DND-41 (cell line): Measurements from ENCODE around the gene ZSCAN10.

Experiments
- ATAC-seq: fragments of 200-7000 bp; cut with Tn5 transposase; 3 replicates; pipeline ENCODE4 v1.9.1; 2021; ENCODE audit warnings: low read depth; ENCODE audit not compliant: insufficient read depth
- DNase-seq: peaks from one replicate; pipeline ENCODE4 v3.0.0-alpha.2; 2020
- H2AFZ ChIP-seq: 2 replicates; pipeline ENCODE4 v1.6.0; 2012; ENCODE audit warnings: low read depth, low read length
- H3K27ac ChIP-seq: 2 replicates; pipeline ENCODE4 v1.5.1; 2012; ENCODE audit warnings: low read length, inconsistent platforms
- H3K27me3 ChIP-seq: fragments of 200-600 bp; sonication (generic); 2 replicates; pipeline ENCODE4 v1.6.0; 2012; ENCODE audit warnings: low read length, mild to moderate bottlenecking, inconsistent platforms; ENCODE audit not compliant: insufficient read depth, poor library complexity
- H3K36me3 ChIP-seq: 2 replicates; pipeline ENCODE4 v1.5.1; 2012; ENCODE audit warnings: low read length, inconsistent platforms; ENCODE audit not compliant: insufficient read depth
- H3K4me1 ChIP-seq: 2 replicates; pipeline ENCODE4 v1.5.1; 2012; ENCODE audit warnings: mild to moderate bottlenecking, low read length; ENCODE audit not compliant: insufficient read depth
- H3K4me2 ChIP-seq: 2 replicates; pipeline ENCODE4 v1.6.0; 2012; ENCODE audit warnings: mild to moderate bottlenecking, moderate library complexity, low read length, inconsistent platforms; ENCODE audit not compliant: insufficient read depth
- H3K4me3 ChIP-seq, 2 experiments: fragments of 200-600 bp in 1 of 2; shearing (Covaris generic) in 1 of 2; 2 replicates each; pipeline ENCODE4 v1.5.1; 2012 to 2016; ENCODE audit warnings: inconsistent platforms in 2 of 2, low read length in 2 of 2, mild to moderate bottlenecking in 2 of 2, low read depth in 1 of 2, moderate library complexity in 1 of 2
- H3K79me2 ChIP-seq: 2 replicates; pipeline ENCODE4 v1.6.0; 2012; ENCODE audit warnings: low read length, inconsistent platforms; ENCODE audit not compliant: insufficient read depth
- H3K9ac ChIP-seq: 2 replicates; pipeline ENCODE4 v1.6.0; 2012; ENCODE audit warnings: low read depth, mild to moderate bottlenecking, inconsistent platforms, low read length, moderate library complexity
- H3K9me3 ChIP-seq: 2 replicates; pipeline ENCODE4 v1.5.1; 2012; ENCODE audit warnings: low read length, moderate library complexity, mild to moderate bottlenecking, inconsistent platforms; ENCODE audit not compliant: insufficient read depth, severe bottlenecking
- H4K20me1 ChIP-seq: 2 replicates; pipeline ENCODE4 v1.6.0; 2012; ENCODE audit warnings: low read length; ENCODE audit not compliant: insufficient read depth
- CTCF ChIP-seq: IDR thresholded peaks from 2 replicates; pipeline ENCODE4 v1.5.1; 2012; ENCODE audit warnings: borderline replicate concordance, low read length, moderate library complexity, mild to moderate bottlenecking; ENCODE audit not compliant: poor library complexity, severe bottlenecking; ENCODE audit errors: extremely low read depth
- EZH2 ChIP-seq: IDR thresholded peaks from 3 replicates; pipeline ENCODE4 v1.6.1; 2012; ENCODE audit warnings: borderline replicate concordance, low read depth, mild to moderate bottlenecking, moderate library complexity, low read length, inconsistent platforms; ENCODE audit not compliant: severe bottlenecking

The ZSCAN10 gene

GRCh38 chr16:3142770-3143169, 43.7 kb upstream of the ZSCAN10 start:
- 0 out of 2 replicates have a peak, but pooled peaks cover 2% of the 10 kb centered on the region for H4K20me1 ChIP-seq
- no peak overlapping the region for H2AFZ ChIP-seq
- H3K36me3 ChIP-seq = peaks cover 45% of the 10 kb centered on the region
- ATAC-seq (no peak), DNase-seq (no peak)
- H3K9ac ChIP-seq = no peak overlapping the region
- H3K79me2 ChIP-seq = peaks cover 4% of the 10 kb centered on the region; the same call in 1 of the 2 replicates
- no peak overlapping the region for H3K27ac ChIP-seq
- H3K4me1 ChIP-seq = no peaks in the 10 kb centered on the region
- H3K4me2 ChIP-seq = no peak overlapping the region
- H3K4me3 ChIP-seq = no peak overlapping the region
- TF ChIP-seq EZH2 (no peak), CTCF (no peak)
- H3K9me3 ChIP-seq = no peaks in the 10 kb centered on the region
- no peaks in the 10 kb centered on the region for H3K27me3 ChIP-seq

GRCh38 chr16:3142327-3142726, 43.2 kb upstream of the ZSCAN10 start:
- H3K4me3 ChIP-seq = no peak overlapping the region
- H3K79me2 ChIP-seq = peaks cover 8% of the 10 kb centered on the region
- no peaks in the 10 kb centered on the region for H3K27me3 ChIP-seq
- TF ChIP-seq CTCF (no peak), EZH2 (no peak)
- H3K4me1 ChIP-seq = no peaks in the 10 kb centered on the region
- H3K9ac ChIP-seq = no peak overlapping the region
- no peak overlapping the region for H3K4me2 ChIP-seq
- no peak for DNase-seq
- no peak overlapping the region for H3K27ac ChIP-seq
- H3K36me3 ChIP-seq = peaks cover 49% of the 10 kb centered on the region
- H4K20me1 ChIP-seq = 0 out of 2 replicates have a peak, but pooled peaks cover 2% of the 10 kb centered on the region
- ATAC-seq = no peak
- no peak overlapping the region for H2AFZ ChIP-seq
- no peaks in the 10 kb centered on the region for H3K9me3 ChIP-seq

GRCh38 chr16:3141781-3142311, 42.8 kb upstream of the ZSCAN10 start:
- ATAC-seq (no peak), DNase-seq (no peak)
- no peak overlapping the region for H2AFZ ChIP-seq
- no peak overlapping the region for H3K9ac ChIP-seq
- 0 out of 2 replicates have a peak, but pooled peaks cover 2% of the 10 kb centered on the region for H4K20me1 ChIP-seq
- H3K4me2 ChIP-seq = no peak overlapping the region
- no peaks in the 10 kb centered on the region for H3K9me3 ChIP-seq
- H3K36me3 ChIP-seq = peaks cover 54% of the 10 kb centered on the region
- no peak overlapping the region for H3K27ac ChIP-seq
- TF ChIP-seq CTCF = no peak
- TF ChIP-seq EZH2 = no peak
- no peak overlapping the region for H3K4me3 ChIP-seq
- peaks cover 1% of the 10 kb centered on the region; the same call in 1 of the 2 replicates for H3K4me1 ChIP-seq
- peaks cover 13% of the 10 kb centered on the region for H3K79me2 ChIP-seq
- no peaks in the 10 kb centered on the region for H3K27me3 ChIP-seq
